GM03348 (cell line): ENCODE measurements around the gene GLT6D1.

Experiments used
- DNase-seq: peaks from one replicate; pipeline ENCODE4 v3.0.0; 2012; ENCODE audit warnings: low spot score

GLT6D1 gene

DNA sequence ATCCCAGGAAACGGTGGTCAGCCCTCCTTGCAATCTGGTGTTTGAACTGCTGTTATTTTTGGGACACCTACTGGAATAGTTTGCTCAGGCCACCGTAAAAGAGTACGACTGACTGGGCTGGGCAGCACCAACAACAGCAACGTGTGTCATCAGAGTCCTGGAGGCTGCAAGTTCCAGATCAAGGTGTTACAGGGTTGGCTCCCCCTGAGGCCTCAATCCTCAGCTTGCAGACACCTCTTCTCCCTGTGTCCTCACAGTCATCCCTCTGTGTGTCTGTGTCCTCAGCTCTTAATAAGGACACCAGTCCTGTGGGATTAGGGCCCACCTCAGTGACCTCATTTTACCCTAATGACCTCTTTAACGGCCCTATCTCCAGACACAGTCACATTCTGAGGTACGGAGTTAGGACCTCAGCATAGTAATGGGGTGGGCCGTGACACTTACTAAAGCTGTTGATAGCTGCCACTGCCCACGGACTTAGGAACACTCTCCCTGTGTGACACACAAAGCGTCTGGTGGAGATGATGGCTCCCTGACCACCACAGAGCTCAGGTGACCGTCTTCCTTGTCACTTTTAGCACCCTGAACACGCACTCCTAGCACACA is 16.8 kb downstream of the GLT6D1 start:
- DNase-seq: no peak

DNA sequence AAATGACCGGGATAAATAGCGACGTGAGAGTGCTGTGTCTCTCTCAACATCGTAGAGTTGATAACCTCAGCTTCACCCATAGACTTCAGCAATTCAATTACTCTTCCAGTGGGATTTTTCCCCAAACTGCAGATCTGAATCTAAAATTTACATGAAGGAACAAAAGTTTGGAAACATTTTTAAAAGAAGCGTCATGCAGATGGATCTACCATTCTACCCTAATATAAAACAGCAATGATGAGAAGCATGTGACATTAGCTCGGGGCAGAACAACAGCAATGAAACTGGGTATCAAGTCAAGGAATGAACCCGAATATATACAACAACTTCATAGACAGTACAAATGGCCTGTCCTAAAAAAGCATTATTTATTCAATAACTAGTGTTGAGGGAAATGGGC is 18.8 kb downstream of the GLT6D1 start:
- no peak for DNase-seq

DNA sequence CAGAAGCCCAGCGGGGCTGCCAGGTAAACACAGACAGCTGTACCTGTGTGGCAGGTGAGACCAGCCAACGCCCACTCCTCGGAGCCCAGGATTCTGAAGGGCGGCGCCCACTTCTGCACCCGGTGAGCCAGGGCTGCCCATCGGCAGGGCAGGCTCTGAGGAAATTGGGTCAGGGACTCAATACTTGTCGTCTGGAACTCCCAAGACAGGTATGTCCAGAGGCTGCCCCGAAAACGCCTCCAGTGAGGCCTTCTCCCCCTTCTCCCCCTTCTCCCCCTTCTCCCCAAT is 19.8 kb downstream of the GLT6D1 start:
- DNase-seq: no peak

DNA sequence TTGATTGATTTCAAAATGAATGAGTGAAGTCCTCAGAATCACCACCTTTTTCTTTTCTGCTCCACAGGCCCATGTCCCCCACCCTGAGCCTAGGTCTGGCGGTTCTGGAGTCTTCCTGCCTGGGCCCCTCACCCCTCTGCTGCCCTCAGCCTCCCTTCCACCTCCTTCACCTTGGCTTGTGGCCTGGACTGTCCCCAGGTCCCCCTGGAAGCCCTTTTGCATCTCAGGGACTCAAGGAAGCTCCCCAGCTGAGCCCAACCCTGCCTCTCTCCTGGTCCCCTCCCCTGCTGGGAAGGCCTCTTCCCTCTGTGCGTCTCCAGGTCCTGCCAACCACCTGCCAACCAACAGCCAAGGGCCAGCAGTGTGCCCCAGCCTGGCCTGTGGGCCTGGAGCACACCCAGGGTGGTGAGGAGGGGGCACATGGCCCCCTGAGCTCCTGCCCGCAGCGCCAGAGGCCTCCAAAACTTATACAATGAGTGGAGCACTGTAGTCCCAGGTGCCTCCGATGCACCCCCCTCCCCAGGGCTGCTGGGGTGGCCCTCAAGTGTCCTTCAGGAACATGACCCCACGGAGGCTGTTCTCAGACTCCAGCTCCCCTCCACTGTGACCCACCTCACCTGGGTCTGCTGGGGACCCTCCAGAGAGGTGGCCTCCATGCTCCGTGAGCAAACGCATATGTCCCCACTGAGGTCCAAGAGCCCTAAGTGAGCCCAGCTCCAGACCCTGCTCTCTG is 20.3 kb downstream of the GLT6D1 start:
- no peak for DNase-seq

DNA sequence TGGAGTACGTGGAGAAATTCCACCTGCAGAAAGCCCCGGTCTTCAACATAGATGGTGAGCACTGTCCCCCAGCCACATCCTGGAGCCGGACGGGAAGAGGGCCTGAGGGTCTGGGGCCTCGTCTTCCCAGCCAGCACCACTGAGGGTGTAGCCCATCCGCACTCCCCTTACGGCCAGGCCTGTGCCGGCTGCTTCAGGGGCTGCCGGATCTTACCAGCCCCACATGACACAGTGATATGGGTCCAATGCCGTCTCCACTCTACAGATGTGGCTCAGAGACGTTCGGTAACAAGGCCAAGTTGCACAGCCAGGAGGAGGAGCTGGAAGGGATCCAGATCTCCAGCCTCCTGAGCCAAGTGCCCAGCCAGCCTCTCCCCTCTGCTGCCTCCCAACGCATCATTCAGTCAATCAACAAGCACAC is 21.3 kb downstream of the GLT6D1 start:
- DNase-seq: no peak

DNA sequence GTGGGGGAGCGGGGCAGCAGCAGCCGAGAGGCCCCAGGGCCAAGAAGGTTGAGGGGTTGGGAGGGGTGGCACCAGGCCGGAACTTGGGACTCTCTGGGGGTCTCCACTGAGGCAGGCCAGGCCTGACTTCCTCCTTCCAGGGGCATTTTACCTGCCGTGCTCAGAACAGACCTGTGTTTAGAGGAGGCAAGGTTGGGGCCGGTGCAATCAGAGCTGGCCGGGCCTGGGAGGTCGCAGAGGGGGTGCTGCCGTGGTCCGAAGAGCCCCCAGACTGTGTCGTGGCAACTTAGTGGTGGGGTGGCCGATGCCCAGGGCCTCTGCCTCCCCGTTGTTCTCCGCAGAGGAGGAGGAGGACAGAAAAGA is 21.8 kb downstream of the GLT6D1 start:
- DNase-seq: no peak

DNA sequence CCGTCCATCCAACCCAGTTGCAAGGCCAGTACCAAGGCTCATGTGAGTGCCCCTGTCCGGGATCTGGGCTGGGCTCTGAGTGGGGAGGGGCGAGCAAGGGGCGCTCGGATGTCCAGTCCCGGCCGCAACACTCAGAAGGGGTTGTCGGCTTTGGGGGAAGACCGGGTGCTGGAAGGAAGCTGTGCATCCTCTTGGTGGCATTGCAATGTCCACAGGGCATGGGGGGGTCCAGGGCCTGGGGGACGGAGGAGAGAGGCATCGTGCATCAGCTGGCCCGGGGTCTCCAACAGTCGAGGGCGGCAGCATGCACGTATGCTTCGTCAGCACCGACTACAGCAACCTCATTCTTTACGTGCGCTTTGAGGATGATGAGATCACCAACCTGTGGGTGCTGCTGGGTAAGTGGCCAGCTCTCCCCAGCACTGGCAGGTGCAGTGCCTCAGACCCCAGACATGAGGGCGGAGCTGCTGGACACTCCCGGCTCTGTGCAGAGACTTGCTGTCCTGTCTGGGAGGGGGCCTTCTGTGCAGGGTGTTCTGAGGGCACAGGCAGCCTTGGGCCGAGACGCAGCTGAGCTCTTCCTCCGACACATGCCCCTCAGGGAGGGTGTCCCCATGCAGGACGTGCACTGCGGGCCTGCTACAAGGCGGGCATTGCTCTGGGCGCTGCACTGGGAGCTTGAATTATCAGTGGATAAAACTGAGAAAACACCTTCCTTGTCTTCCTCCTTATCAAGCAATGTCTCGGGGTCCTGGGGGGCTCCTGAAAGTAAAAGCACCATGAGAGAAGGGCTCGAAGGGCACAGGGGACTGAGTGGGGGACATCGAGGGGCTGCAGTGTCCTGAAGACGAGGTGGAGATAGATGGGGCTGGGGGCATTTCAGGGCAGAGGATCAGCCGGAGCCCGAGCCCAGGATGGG is 22.5 kb downstream of the GLT6D1 start:
- no peak for DNase-seq

DNA sequence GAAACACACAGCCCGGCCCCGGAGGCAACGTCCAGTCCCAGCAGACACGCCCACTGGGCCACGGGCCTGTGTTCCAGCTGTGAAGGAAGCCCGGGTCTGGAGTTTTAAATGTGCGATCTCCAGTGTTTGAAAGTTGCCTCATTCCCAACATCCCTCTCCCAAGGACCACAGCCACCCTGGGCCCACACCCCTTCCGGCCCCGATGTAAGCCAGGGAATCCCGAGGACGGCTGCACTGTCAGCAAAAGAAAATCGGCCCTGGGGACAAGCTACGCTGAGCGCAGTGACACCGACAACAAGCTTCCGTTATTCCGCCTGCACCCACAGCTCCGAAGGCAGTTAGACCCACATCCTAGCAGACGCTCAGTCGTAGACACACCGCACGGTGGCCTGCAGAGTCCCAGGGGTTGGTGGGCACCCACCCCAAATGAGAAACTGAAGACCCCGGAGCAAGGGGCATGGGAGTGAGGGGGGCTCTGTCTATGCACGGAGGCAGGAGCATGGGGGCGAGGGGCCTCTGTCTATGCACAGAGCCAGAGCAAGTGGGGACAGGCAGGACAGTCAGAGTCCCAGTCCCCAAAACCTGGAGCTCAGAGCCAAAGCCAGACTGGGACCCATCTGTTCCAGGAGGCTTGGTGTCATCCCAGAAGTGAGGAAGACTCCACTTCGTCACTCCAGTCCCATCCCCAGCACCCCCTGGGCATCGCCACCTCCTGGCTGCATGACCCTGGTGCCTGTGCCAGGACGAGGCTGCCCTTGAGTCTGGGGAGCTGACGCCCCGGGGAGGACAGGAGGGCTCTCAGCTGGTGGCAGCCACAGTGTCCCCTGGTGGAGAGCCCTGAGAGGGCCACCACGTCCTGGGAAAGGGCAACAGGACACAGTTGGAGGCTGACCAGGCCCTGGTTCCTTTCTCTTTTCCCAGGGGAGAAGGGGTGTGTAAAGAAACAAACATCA is 23.4 kb downstream of the GLT6D1 start:
- DNase-seq: no peak

DNA sequence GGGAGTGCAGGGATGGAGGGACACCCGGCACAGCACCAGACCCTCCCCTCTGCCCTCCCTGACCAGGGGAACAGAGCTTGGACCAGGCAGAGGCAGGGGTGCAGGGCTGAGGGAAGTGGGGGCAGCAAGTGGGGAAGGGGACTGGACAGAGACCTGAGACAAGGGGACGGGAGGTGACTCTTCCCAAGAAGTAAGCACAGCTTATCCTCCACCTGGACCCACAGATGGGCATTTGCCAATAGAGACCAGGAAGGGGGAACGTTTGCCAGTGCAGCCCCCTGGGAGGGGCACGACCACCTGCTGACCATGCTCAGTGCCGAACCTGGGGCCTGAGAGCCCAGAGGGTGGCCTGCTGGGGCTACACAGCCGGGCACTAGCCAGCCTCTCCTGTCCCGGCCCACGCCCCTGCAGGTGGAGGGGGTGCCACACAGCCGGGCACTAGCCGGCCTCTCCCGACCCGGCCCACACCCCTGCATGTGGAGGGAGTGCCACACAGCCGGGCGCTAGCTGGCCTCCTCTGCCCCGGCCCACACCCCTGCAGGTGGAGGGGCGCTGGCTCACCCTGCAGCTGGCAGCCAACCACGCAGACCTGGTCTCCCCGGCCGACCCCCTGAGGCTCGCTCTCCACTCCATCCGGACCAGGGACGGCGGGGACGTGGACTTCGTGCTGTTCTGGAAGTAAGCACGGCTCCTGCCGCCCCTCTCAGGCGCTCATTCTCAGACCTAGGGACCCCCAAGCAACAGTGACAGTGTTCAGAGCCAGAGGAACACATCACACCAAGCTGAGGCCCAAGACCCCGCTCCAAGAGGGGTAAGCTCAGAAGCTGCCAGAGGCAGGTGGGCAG is 24.3 kb downstream of the GLT6D1 start:
- no peak for DNase-seq

DNA sequence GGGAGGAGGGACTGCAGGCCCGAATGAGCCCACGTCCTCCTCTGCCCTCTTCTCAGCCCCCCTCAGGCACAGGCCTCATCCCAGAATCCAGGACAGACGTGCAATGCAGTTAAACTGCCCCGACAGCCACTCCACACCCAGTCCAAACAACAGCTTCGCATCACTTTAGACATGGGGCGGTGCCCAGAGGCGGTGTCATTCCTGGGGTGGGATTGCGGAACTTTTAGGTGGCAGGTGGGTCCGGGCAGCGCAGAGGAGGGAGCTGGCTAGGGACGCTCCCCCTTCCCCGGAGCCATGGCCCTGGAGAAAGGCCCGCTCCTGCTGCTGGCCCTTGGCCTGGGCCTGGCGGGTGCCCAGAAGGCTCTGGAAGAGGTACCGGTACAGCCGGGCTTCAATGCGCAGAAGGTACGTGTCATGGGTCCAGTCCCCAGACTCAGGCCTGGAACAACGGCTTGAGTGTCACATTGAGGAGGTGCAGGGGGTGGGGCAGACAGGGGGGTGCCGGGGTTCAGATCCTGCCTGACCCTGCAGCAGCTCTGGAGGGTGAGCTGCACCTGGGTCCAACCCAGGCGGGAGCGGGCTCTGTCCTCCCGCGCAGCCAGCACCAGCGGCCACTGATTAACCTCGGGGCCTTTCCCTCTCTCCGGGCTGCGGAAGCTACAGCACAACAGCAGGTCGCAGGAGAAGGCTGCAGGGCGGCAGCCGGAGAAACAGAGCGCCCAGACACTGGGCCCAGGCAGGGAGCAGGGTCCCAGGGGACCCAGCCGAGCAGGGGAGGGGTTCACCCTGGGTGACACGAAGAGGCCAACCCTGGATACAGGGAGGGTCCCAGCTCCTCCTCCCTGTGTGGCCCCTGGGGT is 25.2 kb downstream of the GLT6D1 start:
- no peak for DNase-seq

DNA sequence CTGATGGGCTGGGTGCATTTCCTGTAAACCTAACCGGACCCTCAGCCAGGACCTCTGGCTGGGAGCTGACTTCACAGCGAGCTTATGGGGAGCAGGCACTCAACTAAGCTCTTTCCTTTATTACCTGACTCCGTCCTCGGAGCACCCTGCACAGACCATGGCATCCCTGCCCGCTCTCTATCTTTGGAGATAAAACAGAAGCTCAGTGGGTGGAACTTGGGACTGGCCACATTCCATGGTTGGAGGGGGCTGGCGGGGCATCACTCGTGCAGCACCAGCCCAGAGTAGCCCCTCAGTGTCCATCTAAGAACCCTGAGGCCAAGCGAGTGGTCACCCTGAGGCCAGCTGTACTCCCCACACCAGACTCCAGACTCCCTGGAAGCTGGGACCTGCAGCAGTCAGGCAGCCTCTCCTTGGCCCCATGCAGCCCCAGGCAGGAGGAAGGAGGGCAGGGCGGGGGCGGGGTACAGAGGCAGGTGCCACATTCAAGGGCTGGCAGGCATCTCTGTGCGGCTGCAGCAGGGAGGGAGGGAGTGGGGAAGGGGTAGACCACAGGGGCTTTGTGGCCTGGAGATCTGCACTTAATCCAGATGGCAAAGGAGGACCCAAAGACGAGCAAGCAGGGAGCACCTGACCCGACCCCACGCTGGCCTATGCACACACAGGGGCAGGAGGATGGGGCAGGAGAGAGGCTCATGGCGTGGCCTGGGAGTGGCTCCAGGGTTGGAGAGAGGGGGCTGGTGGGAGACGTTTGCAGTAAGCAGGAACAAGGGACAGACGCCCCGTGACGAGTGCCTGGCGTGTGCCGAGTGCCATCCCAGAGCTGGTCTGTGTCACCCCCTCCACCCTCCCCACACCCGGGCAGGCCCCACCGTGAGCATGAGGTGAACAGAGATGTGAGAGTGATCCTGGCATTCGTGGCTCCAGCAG is 26.1 kb downstream of the GLT6D1 start:
- no peak for DNase-seq

DNA sequence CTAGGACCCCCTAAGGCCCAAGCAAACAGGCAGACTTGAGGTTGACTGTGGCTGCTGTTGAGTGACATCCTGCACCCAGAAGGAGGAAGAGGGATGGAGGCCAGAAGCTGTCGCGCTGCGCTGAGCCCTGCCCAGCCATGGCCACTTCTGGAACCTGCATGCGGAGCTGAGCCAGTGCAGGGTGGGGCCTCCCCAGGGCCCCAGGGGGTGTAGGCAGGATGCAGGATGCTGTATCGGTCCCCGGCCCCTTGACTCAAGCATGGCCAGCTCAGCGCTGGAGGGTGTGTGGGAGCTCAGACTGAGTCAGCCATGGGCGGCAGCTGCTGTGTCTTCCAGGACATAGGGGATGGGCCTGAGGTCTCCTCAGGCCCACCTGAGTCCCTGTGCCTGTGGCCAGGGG is 26.9 kb downstream of the GLT6D1 start:
- no peak for DNase-seq

DNA sequence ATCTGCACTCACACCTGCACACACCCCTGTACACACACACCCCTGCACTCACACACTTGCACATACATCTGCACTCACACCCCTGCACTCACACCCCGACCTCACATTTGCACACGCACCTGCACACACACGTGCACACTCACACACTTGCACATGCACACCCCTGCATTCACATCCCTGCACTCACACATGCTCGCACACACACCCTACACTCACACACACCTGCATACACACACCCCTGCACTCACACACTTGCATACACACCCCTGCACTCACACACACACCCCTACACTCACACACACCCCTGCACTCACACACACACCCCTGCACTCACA is 27.5 kb downstream of the GLT6D1 start:
- no peak for DNase-seq

DNA sequence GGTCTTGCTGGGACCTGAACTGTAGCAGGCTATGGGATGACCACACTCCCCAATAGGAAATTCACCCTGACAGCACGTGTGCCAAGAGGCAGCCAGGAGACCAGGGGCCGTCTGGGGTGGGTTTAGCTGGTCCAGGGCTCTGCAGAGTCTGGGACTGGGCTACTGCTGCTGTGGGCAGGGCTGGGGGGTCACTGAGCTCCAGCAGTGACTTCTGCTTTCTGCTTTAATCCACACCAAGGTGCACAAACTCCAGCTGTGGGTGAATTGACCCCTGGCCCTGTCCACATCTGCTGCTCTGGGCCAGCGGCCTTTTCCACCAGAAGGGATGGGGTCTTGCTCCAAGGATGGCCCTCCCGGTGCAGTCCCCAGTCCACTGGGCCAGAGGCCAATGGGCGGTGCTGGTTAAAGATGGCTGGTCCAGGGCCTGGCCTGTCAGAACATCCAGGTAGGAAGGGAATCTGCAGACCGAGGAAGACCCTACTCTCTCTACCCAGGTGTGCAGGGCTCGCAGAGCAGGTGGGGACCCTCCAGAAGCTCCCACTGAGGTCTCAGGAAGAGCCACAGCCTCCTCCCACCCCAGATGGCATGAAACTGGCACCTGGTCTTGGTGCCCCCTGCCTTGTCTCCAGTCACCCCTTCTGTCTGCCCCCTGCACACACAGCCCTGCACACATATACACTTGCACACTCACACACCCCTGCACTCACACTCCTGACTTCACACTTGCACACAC is 28.0 kb downstream of the GLT6D1 start:
- no peak for DNase-seq

DNA sequence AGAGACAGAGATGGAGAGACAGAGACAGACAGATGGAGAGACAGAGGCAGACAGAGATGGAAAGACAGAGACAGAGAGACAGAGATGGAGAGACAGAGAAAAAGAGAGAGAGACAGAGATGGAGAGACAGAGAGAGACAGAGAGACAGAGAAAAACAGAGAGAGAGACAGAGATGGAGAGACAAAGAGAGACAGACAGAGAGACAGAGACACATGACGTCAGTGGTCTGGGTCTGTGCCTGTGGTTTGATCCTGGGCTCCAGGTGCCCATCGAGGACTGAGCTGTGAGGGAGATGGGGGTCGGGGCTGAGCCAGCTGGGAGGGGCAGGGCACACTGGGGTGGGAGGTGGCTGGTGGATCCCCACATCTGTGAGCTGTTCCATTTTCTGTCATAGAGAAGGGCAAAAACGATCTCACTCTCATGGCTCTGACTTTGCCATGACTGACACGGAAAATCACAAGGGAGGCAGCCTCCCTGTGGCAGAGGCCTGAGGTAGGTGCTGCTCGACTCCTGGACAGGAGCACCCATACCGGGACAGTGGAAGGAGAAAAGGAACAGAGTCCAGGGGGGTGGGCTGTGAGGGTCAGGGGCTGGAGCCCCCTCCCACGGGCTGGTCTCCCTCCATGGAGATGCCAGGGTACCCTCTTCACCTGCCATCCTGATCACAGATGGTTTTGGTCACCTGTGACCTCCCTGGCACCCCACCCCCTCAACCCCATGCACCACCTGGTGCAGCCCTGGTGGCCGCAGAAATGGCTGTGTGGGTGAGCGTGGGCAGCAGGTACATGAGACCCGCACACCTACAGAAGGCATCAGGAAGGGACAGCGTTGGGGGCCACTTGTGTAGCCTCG is 28.8 kb downstream of the GLT6D1 start:
- DNase-seq: no peak

DNA sequence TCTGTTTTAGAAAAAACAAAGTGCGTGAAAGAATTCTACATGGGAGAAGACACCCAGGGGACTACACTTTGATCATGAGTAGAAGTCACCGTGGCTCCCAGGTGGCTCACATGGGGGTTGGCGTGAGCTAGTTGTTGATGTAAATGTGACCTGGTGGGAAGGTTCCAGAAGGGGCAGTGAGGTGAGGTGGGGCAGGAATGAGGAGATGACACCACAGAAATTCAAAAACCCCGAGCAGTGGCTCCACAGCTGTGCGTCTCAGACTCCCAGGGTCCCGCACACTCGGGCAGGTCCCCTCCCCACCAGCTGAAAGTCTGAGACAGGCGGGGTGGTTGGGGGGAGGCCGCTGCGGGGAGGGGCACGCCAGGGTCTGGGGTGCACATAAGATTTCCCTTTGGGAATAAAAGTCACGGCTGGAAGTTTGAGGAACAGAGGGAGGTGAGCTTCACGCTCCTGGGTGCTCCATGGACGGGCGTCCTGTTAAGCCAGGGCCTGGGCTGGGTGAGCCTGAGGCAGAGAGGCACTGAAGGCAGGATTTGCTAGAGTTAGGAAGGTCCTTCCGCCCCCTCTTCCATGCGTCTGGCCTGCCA is 29.9 kb downstream of the GLT6D1 start:
- no peak for DNase-seq

DNA sequence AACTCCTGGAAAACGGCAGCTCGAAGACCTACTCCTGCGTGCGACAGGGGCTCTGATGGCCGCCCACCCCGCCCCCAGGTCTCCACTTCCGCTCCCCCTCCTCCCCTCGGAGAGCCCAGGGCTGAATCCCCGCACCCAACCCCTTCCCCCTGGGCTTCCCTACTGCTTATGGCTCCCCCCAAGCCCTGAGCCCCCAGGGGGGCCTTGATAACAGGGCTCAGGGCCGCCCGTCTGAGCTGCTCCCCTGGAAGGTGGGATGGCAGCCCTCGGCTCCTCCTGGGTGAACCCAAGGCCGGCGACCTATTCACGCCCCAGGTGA is 30.4 kb downstream of the GLT6D1 start:
- DNase-seq: no peak
